ENCODE results near the gene HPN.

DNA sequence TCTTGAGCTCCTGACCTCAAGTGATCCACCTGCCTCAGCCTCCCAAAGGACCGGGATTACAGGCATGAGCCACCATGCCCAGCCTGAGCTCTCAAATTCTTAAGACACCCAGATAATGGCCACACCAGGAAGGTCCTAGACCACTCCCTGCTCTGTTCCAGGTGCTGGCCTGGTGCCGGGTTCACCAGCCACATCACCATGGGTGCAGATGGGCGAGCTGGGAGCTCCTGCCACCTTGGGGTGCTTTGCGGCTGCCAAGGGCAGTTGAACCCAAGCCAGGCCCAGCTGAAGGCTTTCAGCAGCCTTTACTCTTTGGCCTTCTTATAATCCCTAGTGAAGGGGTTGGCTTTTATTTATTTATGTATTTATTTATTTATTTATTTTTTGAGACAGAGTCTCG lies 4.9 kb downstream of the HPN start:
- TF ChIP-seq, protein P1, sequence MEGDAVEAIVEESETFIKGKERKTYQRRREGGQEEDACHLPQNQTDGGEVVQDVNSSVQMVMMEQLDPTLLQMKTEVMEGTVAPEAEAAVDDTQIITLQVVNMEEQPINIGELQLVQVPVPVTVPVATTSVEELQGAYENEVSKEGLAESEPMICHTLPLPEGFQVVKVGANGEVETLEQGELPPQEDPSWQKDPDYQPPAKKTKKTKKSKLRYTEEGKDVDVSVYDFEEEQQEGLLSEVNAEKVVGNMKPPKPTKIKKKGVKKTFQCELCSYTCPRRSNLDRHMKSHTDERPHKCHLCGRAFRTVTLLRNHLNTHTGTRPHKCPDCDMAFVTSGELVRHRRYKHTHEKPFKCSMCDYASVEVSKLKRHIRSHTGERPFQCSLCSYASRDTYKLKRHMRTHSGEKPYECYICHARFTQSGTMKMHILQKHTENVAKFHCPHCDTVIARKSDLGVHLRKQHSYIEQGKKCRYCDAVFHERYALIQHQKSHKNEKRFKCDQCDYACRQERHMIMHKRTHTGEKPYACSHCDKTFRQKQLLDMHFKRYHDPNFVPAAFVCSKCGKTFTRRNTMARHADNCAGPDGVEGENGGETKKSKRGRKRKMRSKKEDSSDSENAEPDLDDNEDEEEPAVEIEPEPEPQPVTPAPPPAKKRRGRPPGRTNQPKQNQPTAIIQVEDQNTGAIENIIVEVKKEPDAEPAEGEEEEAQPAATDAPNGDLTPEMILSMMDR (IDR thresholded peaks at IDR 0.05; ENCODE audit: low read length), result no peak
- TF ChIP-seq EZH2 (IDR thresholded peaks at IDR 0.05; ENCODE audit: borderline replicate concordance, low read length), result no peak
